Natural killer cell treated with Interleukin-12 subunit alpha and Interleukin-12 subunit beta and Interleukin-15 and Interleukin-18, amount 100 ng/mL, for 72 hours (primary cell): ENCODE results near the gene HARS1. TPM values are rescaled to one million over a fixed set of nuclear protein-coding genes. Genes with fewer than 3 reads are reported as not detected.
"Not testable (repeated sequence)": the region's sequence is repeated elsewhere in the genome, so short reads cannot be mapped to it uniquely, and the experiment has no call there.

Experiments
- ATAC-seq, 2 donors: fragments of 150-1000 bp; cut with Tn5 transposase in 1 of 2; sonication (Bioruptor Pico), chemical (Tn5 transposase) in 1 of 2; 2 replicates each; pipeline ENCODE4 v1.10.0; 2021
- DNase-seq: peaks from one replicate; pipeline ENCODE4 v3.0.0; 2022; ENCODE audit warnings: low spot score
- H3K27ac Mint-ChIP-seq, 2 donors: 1 replicate in 1 of 2; 2 replicates in 1 of 2; pipeline ENCODE4 v1.8.0; 2022; ENCODE audit warnings: mixed read lengths in 2 of 2, mild to moderate bottlenecking in 1 of 2, moderate library complexity in 1 of 2
- H3K27me3 Mint-ChIP-seq, 2 donors: 1 replicate in 1 of 2; 2 replicates in 1 of 2; pipeline ENCODE4 v1.8.0; 2022; ENCODE audit warnings: mixed read lengths in 2 of 2
- H3K36me3 Mint-ChIP-seq: one replicate; pipeline ENCODE4 v1.8.0; 2022; ENCODE audit warnings: mixed read lengths
- H3K4me1 Mint-ChIP-seq, 2 donors: 1 replicate in 1 of 2; 2 replicates in 1 of 2; pipeline ENCODE4 v1.8.0; 2022; ENCODE audit warnings: low read depth in 2 of 2, mixed read lengths in 2 of 2, mild to moderate bottlenecking in 1 of 2
- H3K4me3 Mint-ChIP-seq: one replicate; pipeline ENCODE4 v1.8.0; 2022; ENCODE audit warnings: mixed read lengths
- H3K9me3 Mint-ChIP-seq: 2 replicates; pipeline ENCODE4 v1.8.0; 2022; ENCODE audit warnings: mixed read lengths
- total RNA-seq, 2 donors: library from RNA; stranded (reverse); gene quantifications; one replicate each; pipeline ENCODE4 v1.2.3, GENCODE V29; 2022

HARS1 gene
- total RNA-seq, 2 donors from 2014 or later, result 104 to 113 TPM

DNA sequence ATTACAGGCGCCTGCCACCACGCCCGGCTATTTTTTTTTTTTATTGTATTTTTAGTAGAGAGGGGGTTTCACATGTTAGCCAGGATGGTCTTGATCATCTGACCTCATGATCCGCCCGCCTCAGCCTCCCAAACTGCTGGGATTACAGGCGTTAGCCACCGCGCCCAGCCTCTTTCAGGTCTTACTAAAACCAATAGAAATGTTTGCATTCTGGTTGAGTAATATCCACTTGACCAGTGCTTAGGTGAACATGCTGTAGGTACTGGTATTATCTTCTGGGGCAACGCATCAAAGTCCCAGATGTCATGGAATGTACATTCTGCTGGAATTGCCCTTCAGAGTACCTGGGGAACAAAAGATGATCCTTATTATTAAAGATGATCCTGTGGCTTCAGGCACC lies 17.6 kb upstream of the HARS1 start:
- Mint-ChIP-seq H3K4me3 (peak overlapping the region; percentile 38), H3K4me1 (peaks cover 22 to 30% of the 10 kb centered on the region in 2 donors), H3K27ac (peak overlapping the region; percentile 97 to 98), H3K36me3 (peaks cover 21% of the 10 kb centered on the region)
- DNase-seq, H3K27me3 Mint-ChIP-seq, ATAC-seq, H3K9me3 Mint-ChIP-seq: not testable (repeated sequence)

DNA sequence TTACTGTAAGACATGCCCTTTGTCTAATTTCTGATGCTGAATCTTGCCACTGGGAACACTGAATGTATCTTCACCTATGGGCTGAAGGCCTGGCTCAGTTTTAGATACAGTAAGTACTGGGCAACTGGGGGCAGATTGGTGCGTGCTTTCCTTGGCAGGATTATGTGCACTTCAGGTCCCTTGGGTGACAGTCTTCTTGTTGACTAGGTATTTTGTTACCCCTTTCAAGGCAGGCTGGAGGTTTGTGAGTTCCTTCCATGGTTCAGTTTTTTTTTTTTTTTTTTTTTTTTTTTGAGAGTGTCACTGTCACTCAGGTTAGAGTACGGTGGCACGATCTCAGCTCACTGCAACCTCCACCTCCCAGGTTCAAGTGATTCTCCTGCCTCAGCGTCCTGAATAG lies 16.6 kb upstream of the HARS1 start:
- no peak for ATAC-seq
- Mint-ChIP-seq H3K4me1 (peaks cover 22 to 24% of the 10 kb centered on the region in 2 donors), H3K27me3 (no peaks in the 10 kb centered on the region), H3K9me3 (no peaks in the 10 kb centered on the region), H3K27ac (no peak overlapping the region), H3K4me3 (no peak overlapping the region), H3K36me3 (peaks cover 26% of the 10 kb centered on the region)
- no peak for DNase-seq

DNA sequence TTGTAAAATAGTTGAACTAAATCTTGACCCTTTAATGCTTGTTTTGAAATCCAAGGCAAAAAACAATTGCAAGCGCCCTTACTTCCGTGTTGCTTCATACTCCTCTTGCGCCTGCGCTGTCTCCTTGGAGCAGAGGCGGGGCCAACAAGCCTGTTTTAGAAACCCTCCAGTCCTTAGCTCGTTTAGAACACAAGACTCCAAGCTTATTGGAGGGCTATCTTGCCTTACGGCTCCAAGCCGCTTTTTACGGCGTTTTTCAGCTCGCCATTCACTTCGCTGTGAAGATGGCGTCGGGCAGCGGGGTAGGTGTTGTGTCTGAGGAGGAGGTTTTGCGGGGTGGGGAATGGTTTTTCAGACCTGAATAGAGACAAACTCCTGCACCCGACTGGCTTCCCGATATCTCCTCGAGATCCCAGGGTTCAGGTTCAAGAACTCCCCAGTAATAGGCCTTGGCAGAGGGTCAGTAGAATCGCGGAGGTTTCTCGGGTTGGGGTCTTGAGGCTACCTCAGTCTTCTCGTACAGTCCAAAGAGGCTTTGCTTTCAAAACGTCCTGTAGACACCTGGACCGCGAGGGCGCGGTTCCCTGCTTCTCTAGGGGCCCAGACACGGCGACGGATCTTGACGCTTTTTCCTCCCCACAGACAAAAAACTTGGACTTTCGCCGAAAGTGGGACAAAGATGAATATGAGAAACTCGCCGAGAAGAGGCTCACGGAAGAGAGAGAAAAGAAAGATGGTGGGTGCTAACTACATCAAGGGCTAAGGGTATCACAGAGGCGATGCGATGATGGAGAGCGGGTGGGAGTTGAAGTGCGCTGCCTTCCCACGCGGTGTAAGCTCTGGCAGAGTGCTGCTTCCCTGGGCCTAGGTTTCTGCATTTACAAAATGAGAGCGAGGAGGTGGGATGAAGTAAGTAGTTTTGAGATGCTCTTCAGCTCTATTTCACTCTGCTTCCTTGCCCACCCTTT lies 9.3 kb upstream of the HARS1 start, which contains the start of gene ZMAT2:
Gene ZMAT2 (plus strand): TSS at position 271 of the 968 bp plus-strand sequence. CDS start 14 bp downstream, at position 285.
- Mint-ChIP-seq H3K27ac (peak within 1 kb of the TSS; percentile 89 to 97), H3K9me3 (no peaks in the 10 kb centered on the region), H3K27me3 (no peaks in the 10 kb centered on the region), H3K4me1 (peaks cover 25 to 26% of the 10 kb centered on the region in 2 donors), H3K4me3 (peak within 1 kb of the TSS; percentile 96), H3K36me3 (peaks cover 65% of the 10 kb centered on the region)
- DNase-seq (peak; percentile 95), ATAC-seq (peak; percentile 99 to 100)

DNA sequence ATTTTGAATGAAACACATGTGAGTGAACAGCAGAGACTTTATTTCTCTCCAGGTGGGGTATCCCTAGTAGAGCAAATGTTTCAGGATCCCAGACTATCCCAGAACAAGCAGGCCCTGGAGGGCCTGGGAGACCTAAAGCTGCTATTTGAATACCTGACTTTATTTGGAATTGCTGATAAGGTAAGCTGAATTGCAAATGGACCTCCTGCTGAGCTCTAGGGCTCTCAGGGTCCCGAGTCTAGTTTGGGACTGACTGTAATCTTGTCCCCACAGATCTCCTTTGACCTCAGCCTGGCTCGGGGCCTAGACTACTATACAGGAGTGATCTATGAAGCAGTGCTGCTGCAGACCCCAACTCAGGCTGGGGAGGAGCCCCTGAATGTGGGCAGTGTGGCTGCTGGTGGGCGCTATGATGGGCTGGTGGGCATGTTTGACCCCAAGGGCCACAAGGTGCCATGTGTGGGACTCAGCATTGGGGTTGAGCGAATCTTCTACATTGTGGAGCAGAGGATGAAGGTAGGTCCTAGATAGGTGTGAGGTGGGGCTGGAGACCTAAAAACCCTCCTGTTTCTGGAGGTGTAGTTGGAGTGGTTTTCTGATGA lies 5.8 kb upstream of the HARS1 start:
- peaks cover 49% of the 10 kb centered on the region for H3K36me3 Mint-ChIP-seq

DNA sequence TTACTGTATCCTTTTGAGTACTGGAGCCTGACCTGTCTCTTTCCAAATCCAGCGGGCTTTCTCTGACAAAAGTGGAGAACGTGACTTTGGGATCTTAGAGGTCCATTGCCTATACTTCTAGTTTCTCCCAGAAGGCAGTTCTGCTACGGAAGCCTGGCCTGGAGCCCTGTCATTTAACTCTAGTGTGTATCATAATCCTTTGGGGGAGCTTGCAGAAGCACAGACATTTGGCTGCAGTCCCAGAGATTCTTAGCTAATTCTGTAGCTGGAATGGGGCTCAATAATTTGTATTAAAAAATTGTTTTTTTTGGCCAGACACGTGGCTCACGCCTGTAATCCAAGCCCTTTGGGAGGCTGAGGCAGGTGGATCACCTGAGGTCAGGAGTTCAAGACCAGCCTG lies 3.1 kb upstream of the HARS1 start:
- peaks cover 24 to 25% of the 10 kb centered on the region in 2 donors for H3K4me1 Mint-ChIP-seq
- ATAC-seq, result no peak
- H3K36me3 Mint-ChIP-seq, result peaks cover 35% of the 10 kb centered on the region
- H3K4me3 Mint-ChIP-seq, result no peak overlapping the region
- H3K27ac Mint-ChIP-seq, result no peak overlapping the region
- H3K27me3 Mint-ChIP-seq, result no peaks in the 10 kb centered on the region
- H3K9me3 Mint-ChIP-seq, result no peaks in the 10 kb centered on the region
- DNase-seq, result no peak

More for the DNA sequence above, 5.8 kb upstream of the HARS1 start:
- Mint-ChIP-seq H3K4me3 (no peak overlapping the region), H3K9me3 (no peaks in the 10 kb centered on the region), H3K27me3 (no peaks in the 10 kb centered on the region), H3K4me1 (peaks cover 25 to 28% of the 10 kb centered on the region in 2 donors), H3K27ac (no peak overlapping the region)
- no peak for DNase-seq
- ATAC-seq, result no peak

DNA sequence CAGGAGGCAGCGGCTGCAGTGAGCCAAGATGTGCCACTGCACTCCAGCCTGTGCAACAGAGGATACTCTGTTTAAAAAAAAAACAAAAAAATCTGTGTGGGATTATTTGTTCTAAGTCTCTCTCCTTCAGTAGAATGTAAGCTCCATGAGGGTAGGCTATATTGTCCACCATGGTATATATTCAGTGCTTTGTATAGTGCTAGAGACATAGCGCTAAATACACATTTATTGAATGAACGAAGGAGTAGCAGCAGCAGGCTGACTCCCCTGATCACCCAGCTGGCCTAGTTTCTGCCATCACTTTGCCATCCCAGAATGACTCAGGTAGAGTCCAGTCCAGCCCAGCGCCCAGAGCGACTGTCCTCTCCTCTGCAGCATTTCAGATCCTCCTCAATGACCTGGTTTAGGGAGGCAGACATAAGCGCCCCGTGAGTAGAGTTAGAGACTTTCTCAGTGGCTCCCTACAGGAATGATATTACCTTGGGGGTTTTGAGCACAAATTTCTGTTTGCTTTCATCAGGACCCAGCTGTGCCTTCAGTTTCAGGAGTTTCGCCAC lies 716 bp downstream of the HARS1 start:
- H3K4me3 Mint-ChIP-seq, result peak overlapping the region; percentile 100
- H3K9me3 Mint-ChIP-seq, result no peaks in the 10 kb centered on the region
- peak overlapping the region; percentile 92 to 94 for H3K27ac Mint-ChIP-seq
- H3K27me3 Mint-ChIP-seq, result no peaks in the 10 kb centered on the region
- DNase-seq (no peak), ATAC-seq (no peak)
- H3K4me1 Mint-ChIP-seq, result peaks cover 23 to 34% of the 10 kb centered on the region in 2 donors
- H3K36me3 Mint-ChIP-seq, result peaks cover 5% of the 10 kb centered on the region

DNA sequence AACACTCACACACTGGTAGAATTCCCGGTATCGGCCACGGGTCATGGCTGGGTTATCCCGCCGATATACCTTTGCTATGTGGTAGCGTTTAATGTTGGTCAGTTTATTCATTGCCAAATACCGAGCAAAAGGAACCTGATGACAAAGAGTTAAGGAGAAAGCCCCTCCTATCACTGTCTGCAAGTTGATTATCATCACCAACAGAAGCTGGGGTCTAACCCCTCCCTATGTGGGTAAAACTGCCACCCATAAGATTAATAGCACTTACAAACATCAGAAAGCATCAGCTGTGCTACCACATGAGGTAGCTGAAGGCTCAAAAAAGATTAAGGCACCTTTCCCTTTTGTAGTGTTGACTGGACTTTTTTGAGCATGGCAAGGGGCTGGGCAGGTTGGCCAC lies 12.2 kb downstream of the HARS1 start:
- H3K36me3 Mint-ChIP-seq, result peaks cover 31% of the 10 kb centered on the region
- H3K9me3 Mint-ChIP-seq, result no peaks in the 10 kb centered on the region
- no peak overlapping the region for H3K4me3 Mint-ChIP-seq
- ATAC-seq (no peak), DNase-seq (no peak)
- no peak overlapping the region for H3K27ac Mint-ChIP-seq
- H3K27me3 Mint-ChIP-seq, result no peaks in the 10 kb centered on the region
- no peaks in the 10 kb centered on the region for H3K4me1 Mint-ChIP-seq

DNA sequence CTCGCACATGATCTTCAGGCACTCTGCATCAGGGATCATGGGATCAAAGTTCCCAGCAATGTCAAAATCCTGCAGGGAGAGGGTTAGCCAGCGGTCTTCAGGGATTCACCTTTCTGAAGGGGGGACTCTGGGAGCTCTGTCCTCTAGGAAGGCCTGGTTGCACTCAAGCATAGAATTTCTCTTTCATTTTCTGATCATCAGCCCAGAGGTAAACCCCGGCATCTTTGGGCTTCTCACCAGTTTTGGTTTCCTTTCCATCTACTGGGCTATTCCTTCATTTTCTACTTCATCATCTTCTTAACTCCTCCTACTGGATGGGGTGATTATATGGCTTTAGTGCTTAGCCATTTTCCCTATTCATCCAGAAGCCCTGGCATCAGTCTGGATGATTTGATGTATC lies 13.2 kb downstream of the HARS1 start:
- Mint-ChIP-seq H3K9me3 (no peaks in the 10 kb centered on the region), H3K27ac (peak overlapping the region in 1 of 2 donors; percentile 27), H3K4me3 (no peak overlapping the region), H3K4me1 (no peaks in the 10 kb centered on the region), H3K36me3 (peaks cover 28% of the 10 kb centered on the region), H3K27me3 (no peaks in the 10 kb centered on the region)
- DNase-seq (no peak), ATAC-seq (peak in 1 of 2 donors; percentile 41)

DNA sequence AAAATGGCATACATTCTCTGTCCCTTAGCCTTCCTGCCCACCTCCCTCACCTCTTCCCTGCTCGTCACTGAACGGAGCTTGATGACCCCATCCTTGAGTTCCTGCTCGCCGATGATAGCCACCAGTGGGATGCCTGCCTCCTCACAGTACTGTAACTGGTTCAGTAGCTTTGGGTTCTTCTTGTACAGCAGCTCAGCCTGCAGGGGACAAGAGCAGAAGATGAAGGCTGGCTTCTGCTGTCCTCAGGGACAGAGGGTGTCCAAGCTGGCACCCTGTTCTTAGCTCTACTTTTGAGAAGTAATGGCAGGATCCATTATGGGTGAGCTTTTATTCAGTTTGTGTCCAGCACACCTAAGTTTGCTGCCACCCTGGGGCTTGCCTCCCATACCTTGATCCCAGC lies 16.5 kb downstream of the HARS1 start:
- Mint-ChIP-seq H3K4me3 (no peak overlapping the region), H3K27me3 (no peaks in the 10 kb centered on the region), H3K4me1 (peaks cover 0 to 3% of the 10 kb centered on the region in 2 donors), H3K36me3 (peaks cover 25% of the 10 kb centered on the region), H3K27ac (no peak overlapping the region), H3K9me3 (no peaks in the 10 kb centered on the region)
- DNase-seq (no peak), ATAC-seq (no peak)

DNA sequence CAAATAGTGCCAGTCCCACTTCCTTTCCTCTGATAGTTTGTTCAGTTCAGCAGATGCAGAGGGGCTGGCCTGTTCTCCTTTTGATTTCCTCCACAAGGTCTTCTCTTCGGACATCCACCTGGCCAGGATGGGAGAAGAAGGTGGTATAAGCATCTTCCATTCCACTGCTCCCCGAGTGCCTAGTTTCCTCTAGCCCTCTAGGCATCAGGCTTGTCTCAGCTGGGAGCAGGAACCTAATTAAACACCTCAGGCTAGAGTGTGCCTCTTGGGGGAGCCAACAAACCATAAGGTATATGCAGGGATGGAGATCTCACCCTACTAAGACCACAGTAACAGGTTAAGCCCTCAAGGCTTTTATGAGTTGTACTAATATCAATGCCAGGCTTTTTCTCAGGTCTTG lies 17.0 kb downstream of the HARS1 start:
- Mint-ChIP-seq H3K4me1 (peaks cover 0 to 3% of the 10 kb centered on the region in 2 donors), H3K4me3 (no peak overlapping the region), H3K27ac (no peak overlapping the region), H3K36me3 (peaks cover 25% of the 10 kb centered on the region), H3K27me3 (no peaks in the 10 kb centered on the region), H3K9me3 (no peaks in the 10 kb centered on the region)
- DNase-seq (no peak), ATAC-seq (no peak)

DNA sequence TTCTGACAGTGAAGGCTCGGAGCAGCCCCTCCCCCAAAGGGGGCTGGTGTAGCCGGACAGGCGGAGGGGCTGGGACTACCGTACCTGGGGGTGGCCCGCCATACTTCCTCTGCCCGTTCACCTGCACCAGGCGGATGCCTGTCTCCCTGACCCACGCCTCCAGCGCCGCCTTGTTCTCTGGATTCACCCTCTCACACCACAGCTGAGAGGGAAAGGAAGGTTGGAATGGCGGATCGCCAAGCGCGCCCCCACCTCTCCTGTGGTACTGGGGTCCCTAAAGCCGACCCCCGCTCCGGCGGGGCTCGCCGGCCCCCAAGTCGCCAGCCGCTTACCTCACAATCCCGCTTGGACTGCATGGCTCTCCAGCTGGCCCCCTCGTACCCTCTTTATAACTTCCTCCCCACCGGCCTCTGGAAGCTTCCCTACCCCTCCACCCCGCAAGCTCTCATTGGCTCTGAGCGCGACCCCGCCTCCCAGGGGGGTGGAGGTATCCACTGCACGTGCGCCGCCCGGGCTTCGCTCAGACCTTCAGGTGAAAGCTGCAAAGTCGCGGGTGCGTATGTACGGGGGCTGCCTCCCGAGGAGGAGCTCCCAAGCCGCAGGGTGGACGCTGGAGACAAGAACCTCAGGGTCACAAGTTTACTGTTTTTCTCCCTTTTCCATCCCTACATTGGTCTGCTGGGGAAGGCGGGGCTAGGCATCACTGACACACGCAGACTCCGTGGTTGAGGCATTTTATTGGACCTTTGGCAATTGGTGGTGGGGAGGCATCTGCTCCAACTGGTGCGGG lies 17.8 kb downstream of the HARS1 start, which contains the start of gene DND1:
Gene DND1 (minus strand): TSS at position 390 of the 790 bp plus-strand sequence. CDS start 34 bp downstream, at position 356.
- DNase-seq, result no peak
- ATAC-seq, result peak in 1 of 2 donors; percentile 2
- peaks cover 0 to 3% of the 10 kb centered on the region in 2 donors for H3K4me1 Mint-ChIP-seq
- H3K36me3 Mint-ChIP-seq, result peaks cover 25% of the 10 kb centered on the region
- no peaks in the 10 kb centered on the region for H3K9me3 Mint-ChIP-seq
- no peaks in the 10 kb centered on the region for H3K27me3 Mint-ChIP-seq
- no peak within 1 kb of the TSS for H3K27ac Mint-ChIP-seq
- no peak within 1 kb of the TSS for H3K4me3 Mint-ChIP-seq

DNA sequence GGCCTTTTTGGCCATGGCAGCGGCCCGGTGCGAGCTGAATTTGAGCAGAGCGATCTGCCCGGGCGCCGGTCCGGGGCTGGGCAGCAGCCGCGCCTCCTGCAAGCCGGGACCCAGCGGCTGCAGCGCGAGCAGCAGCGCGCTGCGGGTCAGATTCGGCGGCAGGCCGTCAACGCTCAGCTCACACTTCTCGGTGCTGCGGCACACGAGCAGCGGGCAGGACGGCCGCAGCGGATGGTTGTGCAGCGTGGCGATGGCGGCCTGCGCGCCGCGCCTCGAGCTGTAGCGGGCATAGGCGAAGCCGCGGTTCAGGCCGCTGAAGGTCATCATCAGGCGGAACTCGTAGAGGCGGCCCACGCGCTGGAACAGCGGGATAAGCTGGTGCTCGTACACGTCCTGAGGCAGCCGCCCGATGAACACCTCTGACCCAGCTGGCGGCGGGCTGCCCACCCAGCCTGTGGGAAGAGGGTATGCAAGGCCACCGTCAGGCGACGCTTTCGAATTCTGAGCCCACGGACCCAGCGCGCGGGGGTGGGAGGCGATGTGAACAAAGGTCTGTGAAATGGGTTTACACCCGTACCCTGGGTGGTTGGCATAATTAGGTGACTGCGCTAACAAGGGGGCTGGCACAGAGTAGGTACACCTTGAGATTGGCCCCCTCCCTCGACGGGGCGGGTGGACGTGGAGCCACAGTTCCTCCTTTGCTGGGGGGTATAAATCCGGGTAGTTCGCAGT lies 18.5 kb downstream of the HARS1 start:
- H3K9me3 Mint-ChIP-seq, result no peaks in the 10 kb centered on the region
- H3K36me3 Mint-ChIP-seq, result peaks cover 24% of the 10 kb centered on the region
- ATAC-seq (peak; percentile 11 to 37), DNase-seq (no peak)
- H3K27me3 Mint-ChIP-seq, result no peaks in the 10 kb centered on the region
- H3K4me3 Mint-ChIP-seq, result no peak overlapping the region
- no peak overlapping the region for H3K27ac Mint-ChIP-seq
- H3K4me1 Mint-ChIP-seq, result peaks cover 6 to 10% of the 10 kb centered on the region in 2 donors
